Mononuclear cell (primary cell): ENCODE data around the gene HTRA3. TPM values are rescaled to one million over a fixed set of nuclear protein-coding genes. Genes with fewer than 3 reads are reported as not detected.
"Not testable (repeated sequence)": the region's sequence is repeated elsewhere in the genome, so short reads cannot be mapped to it uniquely, and the experiment has no call there.

Source experiments
- H3K27me3 ChIP-seq: 2 replicates; pipeline ENCODE4 v1.6.0; 2011; ENCODE audit warnings: low read length, control low read depth; ENCODE audit not compliant: insufficient read depth
- H3K4me1 ChIP-seq: 2 replicates; pipeline ENCODE4 v1.5.1; 2011; ENCODE audit warnings: mild to moderate bottlenecking, low read length, control low read depth; ENCODE audit not compliant: insufficient read depth
- H3K4me3 ChIP-seq: 2 replicates; pipeline ENCODE4 v1.5.1; 2011; ENCODE audit warnings: mild to moderate bottlenecking, low read length, moderate library complexity
- H3K9me3 ChIP-seq: 2 replicates; pipeline ENCODE4 v1.5.1; 2011; ENCODE audit warnings: low read depth, mild to moderate bottlenecking, control low read depth, low read length
- total RNA-seq: library from RNA; depleted of rRNA; stranded (reverse); fragments of >200 nt; gene quantifications from one replicate; pipeline ENCODE4 v1.2.3, GENCODE V29; 2012

HTRA3 gene
- total RNA-seq, 1 donor, result not detected

GRCh38 chr4:8332038-8332857 lies 62.7 kb downstream of the HTRA3 start:
- Histone ChIP-seq H3K4me1 (no peaks in the 10 kb centered on the region), H3K9me3 (no peaks in the 10 kb centered on the region), H3K4me3 (no peak overlapping the region), H3K27me3 (no peaks in the 10 kb centered on the region)

DNA sequence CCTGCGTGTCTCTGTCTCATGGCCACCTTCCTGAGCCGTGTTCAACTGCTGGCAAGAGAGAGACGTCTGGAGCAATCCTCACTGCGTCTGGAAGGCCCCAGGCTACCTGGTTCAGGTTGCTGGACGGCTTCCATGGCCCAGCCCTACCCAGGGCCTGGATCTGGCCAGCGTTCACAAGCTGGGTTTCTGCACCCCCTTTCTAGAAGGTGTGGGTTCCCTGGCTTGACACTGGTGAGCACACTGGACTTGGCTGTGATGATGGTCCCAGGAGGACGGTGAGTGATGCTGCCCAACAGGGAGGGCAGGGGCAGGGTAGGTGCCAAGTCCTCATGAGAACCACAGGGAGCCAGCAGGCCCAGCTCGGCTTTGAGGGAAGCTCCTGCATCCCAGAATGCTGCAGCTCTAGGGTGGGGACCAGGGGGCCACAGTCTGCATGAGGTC lies 63.4 kb downstream of the HTRA3 start:
- no peaks in the 10 kb centered on the region for H3K4me1 ChIP-seq
- no peaks in the 10 kb centered on the region for H3K9me3 ChIP-seq
- H3K4me3 ChIP-seq, result no peak overlapping the region
- no peaks in the 10 kb centered on the region for H3K27me3 ChIP-seq

GRCh38 chr4:8333726-8334460 lies 64.3 kb downstream of the HTRA3 start:
- H3K4me1 ChIP-seq, result no peaks in the 10 kb centered on the region
- no peak overlapping the region for H3K4me3 ChIP-seq
- no peaks in the 10 kb centered on the region for H3K27me3 ChIP-seq
- H3K9me3 ChIP-seq, result no peaks in the 10 kb centered on the region

DNA sequence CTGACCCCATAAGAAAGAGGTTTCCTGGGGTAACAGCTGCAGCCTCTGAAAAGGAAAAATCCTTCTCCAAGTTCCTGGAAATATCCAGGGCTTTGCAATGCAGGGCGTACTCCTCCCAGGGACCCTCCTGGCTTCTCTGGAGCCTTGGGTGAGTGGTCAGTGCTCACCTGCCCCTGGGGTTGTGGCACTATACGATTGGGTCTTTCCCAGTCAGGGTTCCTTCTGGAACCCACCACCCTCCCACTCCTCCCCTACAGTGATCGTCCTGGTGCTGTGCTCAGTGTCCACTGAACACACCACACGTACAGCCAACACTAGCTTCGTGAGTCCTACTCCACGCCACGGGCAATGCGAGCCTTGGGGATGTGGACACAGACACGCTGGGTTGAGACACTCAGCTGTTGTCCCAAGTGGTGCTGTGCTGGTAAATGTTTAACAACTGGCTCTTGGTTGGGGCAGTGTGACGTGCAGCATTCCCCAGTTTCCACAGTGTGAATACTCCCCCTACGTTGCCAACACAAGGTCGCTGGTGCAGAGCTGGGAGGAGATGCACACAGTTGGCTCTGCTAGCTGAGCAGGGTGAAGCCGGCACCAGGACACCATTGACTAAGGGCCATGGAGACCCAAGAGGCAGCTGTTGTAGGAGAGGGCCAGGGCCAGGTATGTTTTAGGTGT lies 65.4 kb downstream of the HTRA3 start:
- Histone ChIP-seq H3K4me1 (no peaks in the 10 kb centered on the region), H3K4me3 (no peak overlapping the region), H3K27me3 (no peaks in the 10 kb centered on the region), H3K9me3 (no peaks in the 10 kb centered on the region)

GRCh38 chr4:8335848-8336247 lies 66.3 kb downstream of the HTRA3 start:
- no peaks in the 10 kb centered on the region for H3K27me3 ChIP-seq

GRCh38 chr4:8336412-8337075 lies 67.0 kb downstream of the HTRA3 start:
- no peaks in the 10 kb centered on the region for H3K4me1 ChIP-seq
- no peaks in the 10 kb centered on the region for H3K9me3 ChIP-seq
- no peaks in the 10 kb centered on the region for H3K27me3 ChIP-seq
- H3K4me3 ChIP-seq, result no peak overlapping the region

More at GRCh38 chr4:8335848-8336247, 66.3 kb downstream of the HTRA3 start:
- Histone ChIP-seq H3K4me1 (no peaks in the 10 kb centered on the region), H3K9me3 (no peaks in the 10 kb centered on the region), H3K4me3 (no peak overlapping the region)

DNA sequence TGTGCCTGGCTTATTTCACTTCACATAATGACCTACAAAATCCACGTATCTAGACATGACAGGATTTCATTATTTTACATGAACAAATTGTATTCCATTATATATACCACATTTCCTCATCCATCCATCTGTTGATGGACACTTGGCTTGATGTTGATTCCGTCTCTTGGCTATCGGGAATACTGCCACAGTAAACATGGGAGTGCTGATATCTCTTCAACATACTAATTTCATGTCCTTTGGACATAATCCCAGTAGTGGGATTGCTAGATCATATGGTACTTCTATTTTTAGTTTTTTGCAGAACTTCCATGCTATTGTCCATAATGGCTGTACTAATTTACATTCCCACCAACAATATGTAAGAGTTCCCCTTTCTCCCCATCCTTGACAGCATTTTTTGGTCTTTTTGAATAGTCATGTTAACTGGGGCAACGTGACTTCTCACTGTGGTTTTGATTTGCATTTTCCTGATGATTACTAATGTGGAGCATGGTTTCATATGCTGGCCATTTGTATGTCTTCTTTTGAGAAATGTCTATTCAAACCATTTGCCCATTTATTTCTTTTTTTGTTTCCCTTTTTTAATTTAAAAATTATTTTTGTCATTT lies 68.9 kb downstream of the HTRA3 start:
- Histone ChIP-seq H3K9me3 (no peaks in the 10 kb centered on the region), H3K27me3 (no peaks in the 10 kb centered on the region), H3K4me1 (no peaks in the 10 kb centered on the region), H3K4me3 (no peak overlapping the region)

DNA sequence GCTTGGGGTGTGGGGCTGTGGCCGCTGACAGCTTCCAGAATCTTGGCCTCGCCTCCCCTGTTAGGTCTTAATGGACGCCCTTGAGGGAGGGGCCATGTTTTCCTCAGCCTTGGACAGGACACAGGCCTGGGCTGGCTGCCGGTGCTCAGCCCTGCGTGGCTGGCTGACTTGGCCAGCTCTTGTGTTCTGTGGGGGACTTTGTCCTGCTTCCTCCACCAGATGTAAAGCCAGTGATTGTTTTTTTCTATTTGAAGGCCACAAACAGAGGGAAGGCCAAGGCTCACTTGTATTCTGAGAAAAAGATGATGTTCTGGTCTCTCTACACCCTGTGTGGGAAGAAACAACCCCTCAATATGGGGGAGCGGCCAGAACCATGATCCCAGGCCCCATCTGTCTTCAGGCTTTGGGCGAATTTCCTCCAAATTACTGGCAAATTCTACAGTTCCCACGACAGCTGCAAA lies 71.3 kb downstream of the HTRA3 start:
- no peaks in the 10 kb centered on the region for H3K4me1 ChIP-seq
- H3K9me3 ChIP-seq, result no peaks in the 10 kb centered on the region
- no peak overlapping the region for H3K4me3 ChIP-seq
- H3K27me3 ChIP-seq, result no peaks in the 10 kb centered on the region

GRCh38 chr4:8341281-8341680 lies 71.7 kb downstream of the HTRA3 start:
- not testable (repeated sequence) for H3K4me1 ChIP-seq

GRCh38 chr4:8341691-8342090 lies 72.1 kb downstream of the HTRA3 start:
- H3K4me1 ChIP-seq, result no peaks in the 10 kb centered on the region
- H3K4me3 ChIP-seq, result no peak overlapping the region
- no peaks in the 10 kb centered on the region for H3K27me3 ChIP-seq
- no peaks in the 10 kb centered on the region for H3K9me3 ChIP-seq

More at GRCh38 chr4:8341281-8341680, 71.7 kb downstream of the HTRA3 start:
- not testable (repeated sequence) for H3K4me3 ChIP-seq, H3K27me3 ChIP-seq, H3K9me3 ChIP-seq

GRCh38 chr4:8342651-8343261 lies 73.2 kb downstream of the HTRA3 start:
- Histone ChIP-seq H3K4me1 (no peaks in the 10 kb centered on the region), H3K27me3 (no peaks in the 10 kb centered on the region), H3K9me3 (no peaks in the 10 kb centered on the region)

GRCh38 chr4:8343262-8343966 lies 73.9 kb downstream of the HTRA3 start:
- H3K4me1 ChIP-seq, result no peaks in the 10 kb centered on the region
- no peaks in the 10 kb centered on the region for H3K27me3 ChIP-seq
- H3K9me3 ChIP-seq, result no peaks in the 10 kb centered on the region
- H3K4me3 ChIP-seq, result no peak overlapping the region

More at GRCh38 chr4:8342651-8343261, 73.2 kb downstream of the HTRA3 start:
- H3K4me3 ChIP-seq, result no peak overlapping the region

DNA sequence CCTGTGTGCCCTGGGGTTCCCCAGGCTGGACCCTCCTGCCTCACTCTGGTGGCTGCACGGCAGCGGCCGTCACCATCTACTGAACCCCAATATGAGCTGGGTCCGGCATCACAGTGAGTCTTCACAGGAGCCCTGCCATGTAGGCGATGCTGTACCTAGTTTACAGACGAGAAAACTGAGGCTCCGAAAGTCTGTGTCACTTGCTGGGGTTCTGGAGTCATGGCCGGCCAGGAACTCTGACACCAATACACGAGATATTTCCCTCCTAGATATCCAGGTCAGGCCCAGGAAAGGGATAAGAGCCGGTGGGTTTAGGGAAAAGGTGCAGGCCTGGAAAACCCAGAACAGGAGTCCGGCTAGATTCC lies 74.4 kb downstream of the HTRA3 start:
- Histone ChIP-seq H3K4me1 (no peaks in the 10 kb centered on the region), H3K4me3 (no peak overlapping the region), H3K9me3 (no peaks in the 10 kb centered on the region), H3K27me3 (no peaks in the 10 kb centered on the region)
